ENCODE results near the gene CRB2. TPM values are rescaled to one million over a fixed set of nuclear protein-coding genes. Genes with fewer than 3 reads are reported as not detected.

The CRB2 gene
- total RNA-seq, 1 donor from 2014 or later: 0.35 TPM

GRCh38 chr9:123342247-123342646 lies 13.8 kb upstream of the CRB2 start:
- TF ChIP-seq, protein P1, sequence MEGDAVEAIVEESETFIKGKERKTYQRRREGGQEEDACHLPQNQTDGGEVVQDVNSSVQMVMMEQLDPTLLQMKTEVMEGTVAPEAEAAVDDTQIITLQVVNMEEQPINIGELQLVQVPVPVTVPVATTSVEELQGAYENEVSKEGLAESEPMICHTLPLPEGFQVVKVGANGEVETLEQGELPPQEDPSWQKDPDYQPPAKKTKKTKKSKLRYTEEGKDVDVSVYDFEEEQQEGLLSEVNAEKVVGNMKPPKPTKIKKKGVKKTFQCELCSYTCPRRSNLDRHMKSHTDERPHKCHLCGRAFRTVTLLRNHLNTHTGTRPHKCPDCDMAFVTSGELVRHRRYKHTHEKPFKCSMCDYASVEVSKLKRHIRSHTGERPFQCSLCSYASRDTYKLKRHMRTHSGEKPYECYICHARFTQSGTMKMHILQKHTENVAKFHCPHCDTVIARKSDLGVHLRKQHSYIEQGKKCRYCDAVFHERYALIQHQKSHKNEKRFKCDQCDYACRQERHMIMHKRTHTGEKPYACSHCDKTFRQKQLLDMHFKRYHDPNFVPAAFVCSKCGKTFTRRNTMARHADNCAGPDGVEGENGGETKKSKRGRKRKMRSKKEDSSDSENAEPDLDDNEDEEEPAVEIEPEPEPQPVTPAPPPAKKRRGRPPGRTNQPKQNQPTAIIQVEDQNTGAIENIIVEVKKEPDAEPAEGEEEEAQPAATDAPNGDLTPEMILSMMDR (conservative IDR thresholded peaks at IDR 0.05; ENCODE audit: low read depth, low read length): no peak
- no peak overlapping the region for H3K4me3 ChIP-seq (ENCODE audit: low read depth, low read length)
- no peak for DNase-seq (ENCODE audit: low read depth)

DNA sequence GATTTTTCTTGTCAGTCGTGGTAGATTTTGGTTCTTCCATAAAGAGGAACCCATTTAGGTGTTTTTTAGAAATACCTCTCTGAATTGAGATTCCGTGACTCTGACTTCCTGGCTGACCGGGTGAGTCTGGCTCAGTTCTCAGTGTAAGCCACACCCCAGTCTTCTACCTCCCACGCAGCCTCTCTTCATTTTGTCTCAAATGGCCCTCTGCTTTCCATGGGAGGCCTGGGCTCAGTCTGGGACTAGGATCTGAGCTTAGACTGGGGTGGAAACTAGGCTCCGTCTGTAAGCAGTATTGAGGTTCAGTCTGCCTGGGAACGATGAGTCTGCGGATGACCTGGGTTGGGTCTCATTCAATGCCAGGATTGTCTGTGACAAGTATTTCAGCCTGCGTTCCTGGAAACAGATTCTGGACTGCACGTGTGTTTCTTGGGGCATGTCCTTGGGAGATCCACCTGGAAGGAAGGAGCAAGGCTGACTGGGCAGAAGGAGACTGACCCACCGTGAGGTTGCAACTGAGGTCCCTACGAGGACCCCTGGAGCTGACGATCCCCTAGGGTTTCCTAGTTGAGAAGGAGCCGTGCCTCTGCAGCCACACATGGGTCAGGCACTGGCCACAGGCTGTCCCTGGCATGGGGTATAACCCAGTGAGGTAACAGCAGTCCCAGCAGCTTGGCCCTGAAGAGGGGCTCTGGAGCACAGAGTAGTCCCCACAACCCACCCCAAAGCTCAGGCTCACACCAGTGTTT lies 12.4 kb upstream of the CRB2 start:
- no peak overlapping the region for H3K4me3 ChIP-seq (ENCODE audit: low read depth, low read length)
- TF ChIP-seq, protein P1 (conservative IDR thresholded peaks at IDR 0.05; ENCODE audit: low read depth, low read length): no peak
- no peak for DNase-seq (ENCODE audit: low read depth)

GRCh38 chr9:123344192-123344949 lies 11.6 kb upstream of the CRB2 start:
- H3K4me3 ChIP-seq (ENCODE audit: low read depth, low read length): no peak overlapping the region
- TF ChIP-seq, protein P1 (conservative IDR thresholded peaks at IDR 0.05; ENCODE audit: low read depth, low read length): no peak
- no peak for DNase-seq (ENCODE audit: low read depth)

DNA sequence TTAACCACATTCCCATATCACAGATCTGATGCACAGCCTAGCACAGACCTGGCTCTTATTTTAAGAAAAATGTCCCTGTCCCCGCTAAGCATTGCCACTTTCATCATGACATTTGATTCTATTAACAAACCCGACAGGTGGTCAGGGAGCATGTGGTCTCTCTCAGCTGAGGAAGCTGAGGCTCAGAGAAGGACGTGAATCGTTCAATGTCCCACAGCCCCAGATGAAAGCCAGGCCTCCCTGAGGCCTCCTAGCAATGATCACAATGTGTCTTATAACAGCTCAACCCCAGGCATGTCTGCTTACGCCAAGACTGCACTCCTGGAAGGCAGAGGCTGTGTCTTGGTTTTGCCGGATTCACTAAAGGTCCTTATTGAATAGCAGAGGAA lies 10.4 kb upstream of the CRB2 start:
- no peak overlapping the region for H3K4me3 ChIP-seq (ENCODE audit: low read depth, low read length)
- TF ChIP-seq, protein P1 (conservative IDR thresholded peaks at IDR 0.05; ENCODE audit: low read depth, low read length): no peak
- DNase-seq (ENCODE audit: low read depth): no peak

DNA sequence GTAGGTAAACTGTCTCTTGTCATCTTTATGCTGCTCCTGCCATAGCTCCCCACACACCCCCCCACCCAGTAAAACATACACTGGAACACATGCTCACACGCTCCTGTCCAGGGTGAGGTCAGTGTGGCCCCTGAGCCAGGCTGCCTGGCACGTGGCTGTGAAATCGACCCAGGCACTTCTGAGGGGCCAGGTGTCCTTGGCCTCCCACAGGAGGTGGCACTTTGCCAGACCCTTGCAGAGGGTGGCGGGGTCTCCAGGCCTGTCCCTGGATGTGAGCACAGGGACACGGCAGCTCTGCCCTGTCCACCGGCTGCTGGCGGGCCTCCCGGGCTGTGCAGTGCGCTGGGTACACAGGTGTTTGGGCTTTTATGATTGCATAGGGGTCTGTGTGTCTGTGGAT lies 10.0 kb upstream of the CRB2 start:
- no peak overlapping the region for H3K4me3 ChIP-seq (ENCODE audit: low read depth, low read length)
- DNase-seq (ENCODE audit: low read depth): no peak
- TF ChIP-seq, protein P1 (conservative IDR thresholded peaks at IDR 0.05; ENCODE audit: low read depth, low read length): no peak

DNA sequence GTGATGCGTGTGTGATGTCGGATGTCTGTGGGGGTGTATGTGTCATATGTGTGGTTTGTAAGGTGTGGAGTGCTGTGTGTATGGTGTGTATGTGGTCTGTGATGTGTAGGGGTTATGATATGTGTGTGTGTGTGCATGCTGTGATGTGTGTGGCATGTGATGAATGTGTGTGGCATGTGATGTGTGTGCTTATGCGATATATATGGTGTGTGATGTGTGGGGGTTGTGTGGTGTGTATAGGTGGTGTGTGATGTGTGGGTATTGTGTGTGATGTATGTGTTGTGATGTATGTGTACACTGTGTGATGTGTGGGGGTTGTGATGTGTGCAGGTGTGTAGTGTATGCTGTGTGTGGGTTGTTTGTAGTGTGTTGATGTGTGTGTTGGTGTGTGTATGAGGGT lies 9.2 kb upstream of the CRB2 start:
- TF ChIP-seq, protein P1 (conservative IDR thresholded peaks at IDR 0.05; ENCODE audit: low read depth, low read length): no peak
- H3K4me3 ChIP-seq (ENCODE audit: low read depth, low read length): no peak overlapping the region
- DNase-seq (ENCODE audit: low read depth): no peak
